ENCODE measurements around the gene UBE2D2.
A peak's percentile ranks its signal among the peaks of the same experiment; 100 is the strongest.

UBE2D2 gene

GRCh38 chr5:139648205-139649081 lies 87.3 kb downstream of the UBE2D2 start, which contains the start of gene CXXC5:
TSS of gene CXXC5 (plus strand) at chr5:139648349. CDS start at chr5:139680524, 32,175 bp downstream.
- peak; percentile 91 for DNase-seq (ENCODE audit: low spot score)

- no peak for DNase-seq (ENCODE audit: low spot score)
Observed at GRCh38 chr5:139649082-139649991, 88.2 kb downstream of the UBE2D2 start.

GRCh38 chr5:139650031-139650688 lies 89.0 kb downstream of the UBE2D2 start:
- DNase-seq (ENCODE audit: low spot score) = no peak

- no peak for DNase-seq (ENCODE audit: low spot score)
Observed at GRCh38 chr5:139650689-139651042, 89.5 kb downstream of the UBE2D2 start.

GRCh38 chr5:139651043-139651834 lies 90.1 kb downstream of the UBE2D2 start:
- DNase-seq (ENCODE audit: low spot score) = peak; percentile 65

GRCh38 chr5:139651853-139652787 lies 91.0 kb downstream of the UBE2D2 start:
- peak; percentile 85 for DNase-seq (ENCODE audit: low spot score)

- no peak for DNase-seq (ENCODE audit: low spot score)
Observed at GRCh38 chr5:139652788-139653241, 91.7 kb downstream of the UBE2D2 start.

GRCh38 chr5:139653616-139654015 lies 92.5 kb downstream of the UBE2D2 start:
- no peak for DNase-seq (ENCODE audit: low spot score)

GRCh38 chr5:139654464-139654863 lies 93.3 kb downstream of the UBE2D2 start:
- DNase-seq (ENCODE audit: low spot score) = no peak

GRCh38 chr5:139654871-139655491 lies 93.8 kb downstream of the UBE2D2 start:
- DNase-seq (ENCODE audit: low spot score) = no peak

GRCh38 chr5:139655727-139656271 lies 94.7 kb downstream of the UBE2D2 start:
- DNase-seq (ENCODE audit: low spot score) = peak; percentile 71

GRCh38 chr5:139657363-139658321 lies 96.5 kb downstream of the UBE2D2 start:
- no peak for DNase-seq (ENCODE audit: low spot score)

GRCh38 chr5:139658501-139658927 lies 97.4 kb downstream of the UBE2D2 start:
- no peak for DNase-seq (ENCODE audit: low spot score)

- DNase-seq (ENCODE audit: low spot score) = peak; percentile 73
Observed at GRCh38 chr5:139658928-139659667, 98.0 kb downstream of the UBE2D2 start.

- DNase-seq (ENCODE audit: low spot score) = no peak
Observed at GRCh38 chr5:139659695-139660101, 98.6 kb downstream of the UBE2D2 start.

GRCh38 chr5:139660105-139660922 lies 99.2 kb downstream of the UBE2D2 start:
- no peak for DNase-seq (ENCODE audit: low spot score)

Measured in AG08396 (cell line).